Psoas muscle (tissue), 8 donors: ENCODE measurements around the gene LNX1. TPM values are rescaled to one million over a fixed set of nuclear protein-coding genes. Genes with fewer than 3 reads are reported as not detected.

Experiments
- ATAC-seq, 4 donors: fragments of 200-7000 bp; cut with Tn5 transposase; one replicate each; pipeline ENCODE4 v1.9.1; 2020; ENCODE audit warnings: moderate library complexity in 3 of 4, mild to moderate bottlenecking in 2 of 4
- DNase-seq, 2 donors: peaks; one replicate each; pipeline ENCODE4 v3.0.0-alpha.2; 2020
- H3K27ac ChIP-seq: fragments of 200-600 bp; one replicate; pipeline ENCODE4 v1.8.0; 2022
- H3K27me3 ChIP-seq, 3 donors: fragments of 200-600 bp in 1 of 3; one replicate each; pipeline versions ENCODE4 v1.6.1 to v1.8.0; 2013 to 2022; ENCODE audit warnings: low read length in 2 of 3, mild to moderate bottlenecking in 2 of 3, moderate library complexity in 1 of 3; ENCODE audit not compliant: insufficient read depth in 3 of 3
- H3K36me3 ChIP-seq, 2 donors: fragments of 200-600 bp in 1 of 2; one replicate each; pipeline versions ENCODE4 v1.6.1 to v1.8.0; 2013 to 2022; ENCODE audit warnings: low read depth in 1 of 2, mild to moderate bottlenecking in 1 of 2, moderate library complexity in 1 of 2; ENCODE audit not compliant: insufficient read depth in 1 of 2
- H3K4me1 ChIP-seq: fragments of 200-600 bp; one replicate; pipeline ENCODE4 v1.8.0; 2022
- H3K4me3 ChIP-seq: fragments of 200-600 bp; one replicate; pipeline ENCODE4 v1.8.0; 2022; ENCODE audit warnings: mild to moderate bottlenecking
- H3K9me3 ChIP-seq: fragments of 200-600 bp; one replicate; pipeline ENCODE4 v1.8.0; 2022
- WGBS, 3 donors: extraction: QIAGEN DNeasy Blood & Tissue Kit; methylation state at CpG; one replicate each; pipeline versions ENCODE4 v1.1.6 to v1.1.7; 2013; 5-methylcytosine and 5-hydroxymethylcytosine counted together
- intact Hi-C, 2 donors: fragments of 100-400 bp; cut with DNase I; formaldehyde crosslinking; loops; one replicate each; pipeline versions ENCODE4 v1.11.0 to v1.14.2; 2022
- polyA plus RNA-seq, 3 donors: library from polyadenylated mRNA; stranded (reverse); fragments of 200-250 nt; gene quantifications; one replicate each; pipeline ENCODE4 v1.2.3, GENCODE V29; 2013
- total RNA-seq, 4 donors: library from RNA; stranded (reverse); fragmentation: NEBNext Ultra II Directional in 2 of 4; extraction: Animal tissue kit (Norgen Biotek cat#: 25700) in 2 of 4; gene quantifications; one replicate each; pipeline versions ENCODE4 v1.2.1 to v1.2.4, GENCODE V29; 2021 to 2023
- TF ChIP-seq, protein P1 (sequence below): fragments of 200-600 bp; IDR thresholded peaks from one replicate; pipeline ENCODE4 v1.8.0; 2022; ENCODE audit warnings: antibody characterized with exemption
- donor health status: healthy with polysubstance abuse.
- donor health status: DM: no; HTN: no; CAD: no; lungs with moderate emphysema.
- donor health status: Bipolar disorder and iron deficiency.
- donor health status: healthy.
- donor health status: DM: yes; HTN: yes; CAD: no.
- donor health status: DM: no; HTN: no; CAD: no.
- donor health status: DM: no; HTN: no; CAD: no.
- donor health status: DM: yes; HTN: yes; CAD: no.

The LNX1 gene
- total and polyA plus RNA-seq, 7 donors = 2.1 to 13.9 (median 4.3) TPM

- no peaks in the 10 kb centered on the region for H3K27me3 ChIP-seq
- 20 to 31% (median 30%) methylated on average over 3 of the region's 3 CpGs for WGBS, 3 donors
- TF ChIP-seq, protein P1, sequence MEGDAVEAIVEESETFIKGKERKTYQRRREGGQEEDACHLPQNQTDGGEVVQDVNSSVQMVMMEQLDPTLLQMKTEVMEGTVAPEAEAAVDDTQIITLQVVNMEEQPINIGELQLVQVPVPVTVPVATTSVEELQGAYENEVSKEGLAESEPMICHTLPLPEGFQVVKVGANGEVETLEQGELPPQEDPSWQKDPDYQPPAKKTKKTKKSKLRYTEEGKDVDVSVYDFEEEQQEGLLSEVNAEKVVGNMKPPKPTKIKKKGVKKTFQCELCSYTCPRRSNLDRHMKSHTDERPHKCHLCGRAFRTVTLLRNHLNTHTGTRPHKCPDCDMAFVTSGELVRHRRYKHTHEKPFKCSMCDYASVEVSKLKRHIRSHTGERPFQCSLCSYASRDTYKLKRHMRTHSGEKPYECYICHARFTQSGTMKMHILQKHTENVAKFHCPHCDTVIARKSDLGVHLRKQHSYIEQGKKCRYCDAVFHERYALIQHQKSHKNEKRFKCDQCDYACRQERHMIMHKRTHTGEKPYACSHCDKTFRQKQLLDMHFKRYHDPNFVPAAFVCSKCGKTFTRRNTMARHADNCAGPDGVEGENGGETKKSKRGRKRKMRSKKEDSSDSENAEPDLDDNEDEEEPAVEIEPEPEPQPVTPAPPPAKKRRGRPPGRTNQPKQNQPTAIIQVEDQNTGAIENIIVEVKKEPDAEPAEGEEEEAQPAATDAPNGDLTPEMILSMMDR = no peak
- ATAC-seq (no peak), DNase-seq (no peak)
- no peak overlapping the region for H3K4me3 ChIP-seq
- no peaks in the 10 kb centered on the region for H3K36me3 ChIP-seq
- intact Hi-C loops = no loop called here
- no peaks in the 10 kb centered on the region for H3K4me1 ChIP-seq
- H3K27ac ChIP-seq = no peak overlapping the region
- no peaks in the 10 kb centered on the region for H3K9me3 ChIP-seq
These were observed 80.3 kb downstream of the LNX1 start for GRCh38 chr4:53511014-53511413.

GRCh38 chr4:53510321-53510720 lies 81.0 kb downstream of the LNX1 start:
- intact Hi-C loops = no loop called here
- TF ChIP-seq, protein P1 = no peak
- Histone ChIP-seq H3K27me3 (no peaks in the 10 kb centered on the region), H3K4me1 (no peaks in the 10 kb centered on the region), H3K9me3 (no peaks in the 10 kb centered on the region), H3K36me3 (no peaks in the 10 kb centered on the region), H3K27ac (no peak overlapping the region), H3K4me3 (no peak overlapping the region)
- ATAC-seq (no peak), DNase-seq (no peak)
- WGBS, 3 donors = 7 to 13% (median 8%) methylated on average over 5 of the region's 5 CpGs

- Histone ChIP-seq H3K9me3 (no peaks in the 10 kb centered on the region), H3K27me3 (no peaks in the 10 kb centered on the region), H3K4me1 (no peaks in the 10 kb centered on the region), H3K4me3 (no peak overlapping the region), H3K27ac (no peak overlapping the region), H3K36me3 (no peaks in the 10 kb centered on the region)
- DNase-seq (no peak), ATAC-seq (no peak)
- intact Hi-C loops = no loop called here
- WGBS, 3 donors = 72 to 85% (median 79%) methylated on average over 1 of the region's 1 CpG
- TF ChIP-seq, protein P1 = no peak
These were observed 82.8 kb downstream of the LNX1 start for GRCh38 chr4:53508446-53508845.

GRCh38 chr4:53507671-53508286 lies 83.5 kb downstream of the LNX1 start:
- 20 to 41% (median 31%) methylated on average over 17 of the region's 17 CpGs for WGBS, 3 donors
- peak; percentile 79 to 95 (median 90) for ATAC-seq
- TF ChIP-seq, protein P1 = no peak
- Histone ChIP-seq H3K4me1 (no peaks in the 10 kb centered on the region), H3K36me3 (no peaks in the 10 kb centered on the region), H3K4me3 (peak overlapping the region; percentile 13), H3K27me3 (no peaks in the 10 kb centered on the region), H3K27ac (peak overlapping the region; percentile 11), H3K9me3 (no peaks in the 10 kb centered on the region)
- intact Hi-C loops = no loop called here
- peak; percentile 74 to 88 for DNase-seq

DNA sequence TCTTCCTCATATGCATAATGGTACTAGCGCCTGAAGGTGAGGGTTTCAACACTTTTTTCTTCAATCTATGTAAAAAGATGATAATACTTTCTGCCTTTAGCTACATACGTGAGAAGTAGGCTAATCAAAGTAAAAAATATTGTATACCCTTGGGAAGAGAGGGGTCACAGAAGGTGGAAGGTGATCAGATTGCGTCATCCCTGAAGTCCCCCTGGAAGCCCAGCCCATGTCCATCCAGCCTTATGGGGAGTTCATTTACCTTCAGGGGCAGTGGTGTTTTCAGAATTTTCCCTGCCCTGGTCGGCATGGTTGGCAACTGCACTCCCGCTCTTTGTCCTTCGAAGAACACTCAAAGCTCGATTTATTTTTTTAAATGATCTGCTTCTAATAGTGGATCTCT lies 84.2 kb downstream of the LNX1 start:
- ATAC-seq (no peak), DNase-seq (no peak)
- Histone ChIP-seq H3K9me3 (no peaks in the 10 kb centered on the region), H3K27ac (peak overlapping the region; percentile 11), H3K4me3 (peak overlapping the region; percentile 13), H3K27me3 (no peaks in the 10 kb centered on the region), H3K4me1 (no peaks in the 10 kb centered on the region), H3K36me3 (no peaks in the 10 kb centered on the region)
- WGBS, 3 donors = 76 to 84% (median 81%) methylated on average over 7 of the region's 7 CpGs
- TF ChIP-seq, protein P1 = no peak
- intact Hi-C loops = no loop called here
